GM18870 (cell line): ENCODE data around the gene MCF2L2.

Experiments used
- ATAC-seq: cut with Tn5 transposase; IDR thresholded peaks from one replicate; pipeline ENCODE4 v1.9.1; 2021; ENCODE audit warnings: moderate library complexity; ENCODE audit not compliant: unreplicated experiment

MCF2L2 gene

DNA sequence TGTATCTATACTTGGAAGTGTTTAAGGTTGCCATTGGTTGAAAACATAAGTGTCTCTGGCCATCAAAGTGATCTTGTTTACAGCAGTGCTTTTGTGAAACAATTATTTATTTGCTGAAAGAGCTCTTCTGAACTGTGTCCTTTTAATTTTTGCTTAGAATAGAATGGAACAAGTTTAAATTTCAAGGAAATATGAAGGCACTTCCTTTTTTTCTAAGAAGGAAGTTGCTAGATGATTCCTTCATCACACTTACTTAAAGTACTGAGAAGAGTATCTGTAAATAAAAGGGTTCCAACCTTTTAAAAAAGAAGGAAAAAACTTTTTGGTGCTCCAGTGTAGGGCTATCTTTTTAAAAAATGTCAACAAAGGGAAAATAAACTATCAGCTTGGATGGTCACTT, 155.6 kb downstream of the MCF2L2 start:
- no peak for ATAC-seq

DNA sequence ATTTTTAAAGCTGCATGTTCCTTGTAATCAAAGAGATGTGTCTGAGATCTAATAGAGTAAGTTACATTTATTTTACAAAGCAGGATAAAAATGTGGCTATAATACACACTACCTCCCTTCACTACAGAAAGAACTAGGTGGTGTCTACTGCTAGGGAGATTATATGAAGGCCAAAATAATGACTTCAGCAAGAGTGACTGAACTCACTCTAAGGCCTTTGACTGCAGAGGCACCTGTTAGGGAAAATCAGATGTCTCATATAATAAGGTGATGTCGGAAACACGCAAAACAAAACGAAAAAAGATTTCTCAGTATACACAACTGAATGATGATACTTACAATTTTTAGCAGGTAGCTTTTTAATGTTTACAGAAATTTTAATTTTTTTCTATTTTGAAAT, 156.3 kb downstream of the MCF2L2 start:
- ATAC-seq = no peak

DNA sequence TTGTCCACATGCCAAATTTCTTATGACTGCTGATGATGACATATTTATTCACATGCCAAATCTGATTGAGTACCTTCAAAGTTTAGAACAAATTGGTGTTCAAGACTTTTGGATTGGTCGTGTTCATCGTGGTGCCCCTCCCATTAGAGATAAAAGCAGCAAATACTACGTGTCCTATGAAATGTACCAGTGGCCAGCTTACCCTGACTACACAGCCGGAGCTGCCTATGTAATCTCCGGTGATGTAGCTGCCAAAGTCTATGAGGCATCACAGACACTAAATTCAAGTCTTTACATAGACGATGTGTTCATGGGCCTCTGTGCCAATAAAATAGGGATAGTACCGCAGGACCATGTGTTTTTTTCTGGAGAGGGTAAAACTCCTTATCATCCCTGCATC, 158.1 kb downstream of the MCF2L2 start:
- no peak for ATAC-seq

DNA sequence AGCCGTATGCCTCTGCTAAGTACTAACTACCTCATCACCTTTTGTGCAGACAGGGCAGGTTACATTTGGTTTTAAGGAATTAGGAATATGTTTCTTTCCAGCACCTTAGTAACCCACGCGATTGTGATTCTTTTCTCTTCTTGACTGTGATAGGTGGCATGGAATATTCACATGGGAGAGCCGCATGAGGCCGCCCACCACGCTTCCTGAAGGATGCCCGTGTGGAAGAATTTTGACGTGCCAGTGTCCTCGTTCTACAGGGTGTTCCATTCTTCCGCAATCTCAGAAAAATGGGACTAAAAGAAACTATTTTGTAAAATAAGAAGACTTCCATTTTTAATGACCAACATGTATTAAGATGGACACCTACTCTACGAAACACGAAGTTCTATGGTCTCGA, 159.1 kb downstream of the MCF2L2 start:
- ATAC-seq = no peak

DNA sequence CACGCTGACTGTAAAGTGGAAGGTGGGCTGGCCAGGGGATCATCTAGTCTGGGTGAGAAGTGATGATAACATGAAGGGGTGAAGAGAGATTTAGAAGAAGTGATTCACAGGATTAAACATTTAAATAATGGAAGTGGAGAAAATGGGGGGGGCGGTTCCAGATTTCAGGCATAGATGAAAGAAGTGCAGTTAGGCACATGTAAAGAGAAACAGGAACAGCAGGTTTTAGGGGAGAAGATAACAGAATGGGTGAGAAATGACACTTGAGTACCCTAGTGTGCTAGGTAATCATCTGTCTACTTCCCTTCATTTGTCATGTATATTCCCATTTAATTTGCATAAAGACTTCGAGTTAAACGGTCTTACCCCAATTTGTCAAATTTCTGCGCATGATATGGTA, 160.1 kb downstream of the MCF2L2 start:
- no peak for ATAC-seq

DNA sequence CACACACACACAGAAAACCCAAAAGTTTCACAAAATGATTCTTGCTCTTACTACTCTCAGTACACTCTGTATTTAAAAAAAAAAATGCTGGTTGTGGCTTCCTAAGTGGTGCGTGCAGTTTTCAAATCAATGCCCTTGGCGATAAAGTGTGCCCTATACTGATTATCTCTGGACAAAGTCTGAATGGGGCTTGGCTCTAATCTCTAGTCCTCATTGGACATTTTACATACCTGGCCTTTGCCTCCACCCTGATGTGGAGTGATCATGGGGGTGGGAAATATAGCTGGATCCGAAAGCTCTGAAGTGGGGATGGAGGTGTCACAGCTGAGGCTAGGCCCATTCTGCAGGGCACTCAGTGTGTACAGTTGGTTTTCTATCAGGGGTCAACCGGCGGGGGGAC, 161.3 kb downstream of the MCF2L2 start:
- no peak for ATAC-seq

DNA sequence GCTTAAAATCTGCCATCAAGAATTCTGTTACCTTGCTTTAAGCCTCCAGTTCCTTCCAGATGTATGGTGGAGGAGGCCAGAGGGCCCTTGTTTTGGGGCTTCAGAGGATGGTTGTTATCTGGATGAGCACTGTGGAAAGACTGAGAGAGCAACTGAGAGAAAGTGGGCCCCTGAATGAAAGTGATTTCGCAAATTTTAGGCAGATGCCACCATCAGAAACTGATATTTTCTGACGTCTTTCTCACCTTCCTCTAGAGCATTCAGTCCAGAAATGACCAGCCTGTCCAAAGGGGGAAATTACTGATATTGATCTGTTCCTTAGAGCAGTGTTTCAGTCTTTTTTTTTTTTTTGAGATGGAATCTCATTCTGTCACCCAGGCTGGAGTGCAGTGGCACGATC, 162.0 kb downstream of the MCF2L2 start:
- ATAC-seq = no peak

DNA sequence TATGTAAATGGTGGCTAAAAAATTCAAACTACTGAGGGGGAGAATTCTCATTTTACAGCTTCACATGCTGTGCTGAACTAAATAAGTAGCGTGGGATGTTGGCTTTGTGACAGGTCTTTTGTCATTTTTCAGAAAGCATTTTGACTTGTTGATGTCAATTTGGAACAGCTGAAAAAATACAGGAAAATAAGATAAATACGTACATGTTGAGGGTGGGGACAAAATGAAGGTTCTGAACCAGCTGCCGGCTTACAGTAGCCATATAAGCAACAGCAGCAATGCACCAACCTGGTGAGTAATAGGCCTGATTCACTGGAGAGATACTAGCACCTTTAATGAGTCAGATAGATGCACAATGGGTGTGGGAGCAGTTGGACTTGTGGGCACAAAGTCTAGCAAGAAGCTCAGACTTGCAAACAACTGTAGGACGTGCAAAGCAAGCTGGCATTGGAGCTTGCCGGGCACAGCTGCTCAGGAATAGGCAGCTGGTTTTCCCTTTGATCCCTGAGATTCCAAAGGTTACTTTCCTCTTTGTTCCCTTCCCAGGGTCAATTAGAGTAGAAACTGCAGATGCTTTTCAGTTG, 162.5 kb downstream of the MCF2L2 start:
- no peak for ATAC-seq

DNA sequence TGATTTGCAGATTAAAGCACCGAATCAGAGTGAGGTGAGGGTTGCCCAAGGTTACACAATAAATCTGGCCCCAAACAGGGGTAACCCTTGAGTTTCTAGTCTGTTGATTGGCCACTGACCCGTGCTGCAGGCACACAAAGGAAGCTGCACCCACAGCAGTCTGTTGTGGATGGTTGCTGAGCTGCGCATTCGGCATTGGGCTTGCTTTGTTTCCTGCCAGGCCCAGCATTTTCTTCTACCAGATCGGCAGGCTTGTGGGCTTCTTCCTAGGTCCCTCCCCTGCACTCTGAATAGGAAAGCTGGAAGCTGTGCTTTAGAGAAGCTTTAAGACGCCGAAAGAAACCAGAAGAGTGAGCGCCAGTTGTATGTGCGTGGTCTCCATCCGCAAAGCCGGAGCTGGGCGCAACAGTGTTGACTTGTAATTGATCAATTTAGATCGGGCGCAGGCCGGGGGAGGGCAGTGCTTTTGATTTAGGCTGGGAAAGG, 163.2 kb downstream of the MCF2L2 start:
- no peak for ATAC-seq

DNA sequence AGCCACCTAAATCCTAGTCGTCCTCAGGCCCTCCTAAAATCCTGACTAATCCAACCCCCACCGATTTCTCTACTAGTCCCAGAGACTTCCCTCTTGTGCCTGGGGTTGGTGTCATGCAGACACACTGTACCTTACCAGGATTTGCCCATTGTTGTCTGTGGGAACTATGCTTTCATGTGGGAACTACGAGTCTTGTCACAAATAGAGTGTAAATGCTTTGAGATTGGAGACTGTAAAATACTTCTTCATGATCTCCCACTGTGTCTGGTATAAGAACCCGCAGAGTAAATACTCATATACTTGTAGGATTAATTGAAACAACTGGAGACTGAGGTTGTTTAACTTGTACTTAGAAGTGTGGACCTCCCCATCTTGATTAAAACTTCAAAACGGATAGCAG, 164.2 kb downstream of the MCF2L2 start:
- ATAC-seq = no peak

DNA sequence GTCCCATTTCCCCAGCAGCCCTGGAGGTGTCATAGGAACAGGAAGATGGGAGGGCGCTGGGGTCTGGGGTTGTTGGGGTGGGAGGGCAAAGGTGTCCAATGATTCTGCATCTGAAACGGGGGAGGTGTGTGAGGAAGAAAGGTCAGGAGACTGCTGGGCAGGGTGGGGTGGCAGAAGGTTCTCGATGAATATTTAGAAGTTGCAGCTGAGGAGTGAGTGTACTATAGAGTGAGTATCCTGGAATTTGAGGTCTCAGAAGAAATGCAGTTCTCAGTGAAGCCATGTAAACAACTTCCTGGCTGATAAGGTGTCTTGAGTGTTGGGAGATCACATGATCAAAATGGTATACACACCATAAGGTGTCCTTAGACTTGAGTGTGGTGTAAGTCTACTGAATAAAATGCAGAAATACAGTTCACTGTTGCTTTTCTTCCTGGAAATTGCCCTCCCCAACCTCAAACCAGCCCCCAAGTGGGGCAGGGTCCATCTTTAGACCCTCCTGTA, 165.5 kb downstream of the MCF2L2 start:
- ATAC-seq = no peak

DNA sequence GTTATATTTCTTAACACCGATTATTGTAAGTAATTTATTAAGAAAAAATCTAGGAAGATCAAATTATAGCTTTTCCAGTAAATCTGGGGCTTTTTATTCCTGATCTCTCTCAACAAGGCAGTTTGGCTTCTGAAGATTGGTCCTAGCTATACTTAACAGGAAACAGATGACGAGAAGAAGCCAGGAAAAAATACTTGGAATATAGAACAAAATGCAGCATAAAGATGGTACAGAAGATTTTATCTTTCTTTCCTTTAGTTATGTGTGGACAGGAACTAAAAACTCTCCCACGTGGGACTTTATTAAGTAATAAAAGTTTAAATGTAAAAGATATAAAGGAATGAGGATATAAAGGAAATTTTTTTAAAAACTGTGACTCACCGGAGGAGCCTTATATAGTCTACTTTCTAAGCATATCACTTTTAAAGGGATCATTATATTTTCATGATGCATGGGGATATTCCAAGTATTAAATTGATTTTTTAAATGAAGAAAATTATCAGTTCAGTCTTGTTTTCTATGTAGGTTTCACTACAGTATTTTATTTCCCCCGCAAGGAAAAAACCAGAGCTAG, 167.2 kb downstream of the MCF2L2 start:
- no peak for ATAC-seq

DNA sequence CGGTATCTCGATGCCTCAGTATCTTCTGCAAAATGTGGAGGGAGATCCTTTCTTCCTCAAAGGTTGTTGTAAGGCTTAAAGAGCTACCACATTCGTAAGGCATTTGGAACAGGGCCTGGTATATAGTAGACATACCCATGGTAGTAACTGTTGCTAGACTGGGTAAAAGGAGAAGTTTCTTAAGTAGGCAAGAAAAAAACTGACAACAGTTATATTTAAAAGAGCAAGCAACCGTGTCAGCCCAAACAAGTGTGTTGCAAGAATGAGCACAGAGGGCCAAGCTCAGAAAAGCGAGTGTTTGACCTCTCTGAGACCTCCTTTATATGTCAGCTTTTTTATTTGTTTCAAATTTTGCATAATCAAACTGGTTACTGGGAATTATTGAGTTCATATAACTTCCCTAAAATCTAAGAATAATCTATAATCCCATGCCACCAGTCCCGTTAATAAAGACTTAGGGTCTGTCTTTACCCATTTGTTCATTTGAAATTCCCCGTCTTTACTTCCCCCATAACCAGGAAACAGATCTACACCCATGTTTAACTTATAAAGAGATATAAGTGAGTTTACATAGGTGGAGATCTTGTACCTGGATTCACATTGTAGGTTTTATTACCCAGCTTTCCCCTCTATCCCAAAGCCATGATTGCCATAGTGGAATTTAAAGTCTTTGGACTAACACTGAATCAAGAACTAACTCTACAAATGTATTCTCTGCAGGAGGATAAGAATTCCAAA, 168.1 kb downstream of the MCF2L2 start:
- no peak for ATAC-seq

DNA sequence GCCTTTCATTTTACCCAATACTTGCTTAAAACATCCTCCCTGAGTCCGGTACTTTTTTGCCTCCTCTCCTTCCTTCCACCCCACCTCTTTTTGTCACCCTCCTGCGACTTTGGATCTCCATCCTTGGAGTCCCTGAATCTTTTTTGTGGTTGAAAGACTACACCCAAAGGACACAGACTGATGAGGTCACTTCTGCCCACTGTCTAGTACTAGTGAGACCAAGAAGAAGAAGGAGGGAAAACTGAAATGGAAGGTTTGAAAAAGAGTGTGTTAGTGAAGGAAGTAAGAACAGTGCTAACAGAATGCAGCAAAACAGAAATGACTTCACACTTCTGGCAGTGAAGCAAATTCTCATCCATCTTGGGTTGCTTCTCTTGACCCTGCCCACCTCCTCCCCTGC, 168.8 kb downstream of the MCF2L2 start:
- no peak for ATAC-seq

DNA sequence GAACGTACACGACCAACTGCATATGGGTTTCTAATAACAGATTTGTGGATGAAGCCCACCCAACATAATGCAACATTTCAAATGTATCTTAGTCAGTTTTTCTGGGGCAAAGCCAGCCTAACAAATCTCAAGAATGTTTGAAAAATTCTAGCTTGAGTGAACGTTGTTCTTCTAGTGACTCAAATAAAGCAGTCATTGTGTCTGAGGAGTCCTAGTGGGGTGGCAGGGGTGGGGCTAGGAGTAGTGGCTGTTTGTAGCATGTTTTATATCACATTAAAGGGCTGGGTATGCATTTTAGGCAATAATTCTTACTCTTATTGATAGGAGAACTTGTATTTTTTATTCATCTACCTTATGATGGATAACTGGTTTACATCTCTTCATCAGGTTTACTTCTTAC, 169.3 kb downstream of the MCF2L2 start:
- no peak for ATAC-seq

DNA sequence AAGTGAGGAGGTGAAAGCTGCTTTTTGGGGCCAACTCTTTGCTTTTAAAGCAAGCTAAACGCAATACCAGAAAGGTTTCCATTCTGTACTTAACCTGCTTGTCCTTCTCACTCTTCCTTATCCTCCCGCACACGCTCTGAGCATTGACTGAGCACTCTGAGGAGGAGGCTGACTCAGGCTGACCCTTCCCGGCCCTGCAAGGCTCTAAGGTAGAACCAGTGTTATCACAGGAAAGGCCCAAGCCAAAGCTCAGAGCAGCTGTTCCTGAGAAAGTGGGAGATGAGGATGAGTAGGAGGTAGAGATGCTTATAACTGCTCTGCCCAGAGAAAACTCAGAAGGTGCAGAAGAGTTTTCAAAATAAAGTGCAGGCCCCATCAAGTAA, 173.1 kb downstream of the MCF2L2 start:
- no peak for ATAC-seq

DNA sequence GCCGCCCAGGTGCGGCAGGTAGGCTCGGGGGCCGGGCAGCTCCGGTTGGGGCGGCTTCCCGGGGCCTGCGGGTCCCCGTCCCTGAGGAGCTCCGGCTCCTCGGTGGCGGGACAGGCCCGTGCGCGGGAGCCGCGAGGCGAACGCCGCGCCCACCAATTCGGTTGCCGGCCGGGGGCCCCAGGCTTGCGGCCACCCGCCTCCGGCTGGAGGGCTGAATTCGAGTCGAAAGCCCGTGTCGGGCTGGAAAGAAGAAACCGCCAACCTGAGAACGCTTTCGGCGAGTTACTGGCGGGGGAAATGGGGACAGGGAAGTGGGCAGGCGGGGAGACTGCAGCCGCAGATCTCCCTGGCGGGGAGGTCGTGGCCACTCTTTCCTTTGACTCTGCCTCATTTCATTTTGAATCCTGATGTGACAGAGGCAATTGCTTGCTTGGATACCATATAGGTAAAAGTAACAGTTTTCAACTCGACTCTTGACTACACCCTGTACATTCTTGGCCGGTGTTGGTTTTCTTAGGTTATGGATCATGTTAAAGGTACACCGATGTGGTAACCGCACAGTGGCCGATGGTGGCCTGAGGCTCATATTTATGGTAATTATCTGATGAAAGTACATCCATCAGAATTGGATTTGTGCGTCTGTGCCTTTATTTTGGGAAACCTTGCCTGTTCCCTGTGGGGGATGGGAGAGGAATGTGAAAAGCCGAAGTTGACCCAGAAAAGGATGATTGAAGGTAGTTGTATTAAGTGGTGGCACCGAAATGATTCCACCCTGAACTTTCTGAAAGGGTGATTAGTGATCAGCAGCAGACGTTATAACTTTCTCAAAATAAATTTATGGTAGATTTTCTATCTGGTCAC, 173.7 kb downstream of the MCF2L2 start:
- ATAC-seq = no peak

DNA sequence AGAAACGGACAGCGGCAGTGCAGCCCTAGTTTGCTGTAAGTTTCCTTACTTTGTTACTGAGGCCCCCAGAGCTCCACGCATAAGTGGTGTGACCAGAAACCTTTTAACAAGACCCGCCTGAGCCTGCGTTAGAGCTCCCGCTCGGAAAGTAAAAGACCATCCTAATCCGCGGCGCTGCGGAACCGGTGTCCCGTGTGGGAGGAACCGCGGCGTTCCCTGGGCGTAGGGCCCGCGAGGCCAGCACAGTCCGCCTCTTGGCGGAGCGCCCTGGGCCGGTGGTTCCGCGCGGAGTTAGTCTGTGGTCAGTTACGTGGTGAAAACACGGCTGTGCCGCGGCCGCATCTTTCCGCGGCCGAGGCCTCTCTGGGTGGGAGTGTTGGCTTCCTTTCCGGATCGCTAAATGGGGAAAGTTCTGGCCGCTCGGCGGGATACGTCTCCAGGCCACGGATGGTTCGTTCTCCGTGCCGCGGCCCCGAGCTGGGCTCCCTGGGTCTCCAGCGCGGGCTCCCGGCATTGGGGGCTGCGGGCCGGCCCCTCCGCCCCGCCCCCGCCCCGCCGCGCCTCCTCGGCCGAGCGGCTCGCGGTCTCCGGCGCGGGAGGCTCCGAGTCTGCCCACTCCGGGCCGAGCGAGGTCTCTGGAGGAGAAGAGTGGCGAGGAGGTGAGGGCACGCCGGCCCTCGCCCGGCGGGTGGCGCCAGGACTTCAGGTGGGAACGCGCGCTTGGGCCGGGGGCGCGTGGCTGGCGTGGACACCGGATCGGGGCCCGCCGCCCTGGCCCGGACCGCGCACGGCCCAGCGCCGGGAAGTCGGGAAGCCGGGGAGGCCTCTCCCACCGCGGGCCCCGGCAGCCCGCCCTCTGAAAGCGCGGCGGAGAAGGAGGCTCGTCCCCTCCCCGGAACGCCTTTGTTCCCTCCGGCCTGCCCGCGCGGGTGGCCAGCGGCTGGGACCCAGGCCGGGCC, 174.6 kb downstream of the MCF2L2 start:
- no peak for ATAC-seq

DNA sequence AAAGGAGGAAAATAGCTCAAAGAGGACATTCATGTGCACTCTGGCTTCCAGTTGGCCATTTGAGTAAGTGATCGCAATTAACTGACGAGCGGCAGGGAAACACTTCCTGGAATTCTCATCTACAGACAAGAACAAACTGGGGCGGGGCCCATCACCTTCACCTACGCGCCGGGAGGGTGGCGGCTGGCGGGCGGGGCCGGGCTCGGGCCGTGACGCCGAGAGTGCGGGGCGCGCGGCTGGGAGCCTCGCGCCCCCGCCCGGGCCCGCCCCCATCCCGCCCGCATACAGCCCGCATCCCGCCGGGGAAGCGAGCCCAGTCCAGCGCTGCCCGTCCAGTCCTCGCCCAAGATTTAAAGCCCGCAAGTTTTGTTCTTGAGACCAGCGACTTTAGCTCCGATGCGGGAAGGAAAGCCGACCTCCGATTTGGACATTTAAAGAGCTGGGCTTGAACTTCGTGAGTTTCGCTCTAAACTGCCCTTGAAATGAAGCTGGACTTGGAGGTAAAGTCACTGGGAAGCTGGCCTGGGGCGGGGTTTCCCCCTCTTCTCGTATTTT, 175.4 kb downstream of the MCF2L2 start, which contains the start of gene B3GNT5:
Gene B3GNT5, plus strand, starts transcription at position 281 of the 555 bp plus-strand sequence. CDS start 16,546 bp downstream, outside the sequence.
- ATAC-seq = no peak
